HG02840 (cell line): Measurements from ENCODE around the gene ITGB6.
"Not testable (repeated sequence)": the region's sequence is repeated elsewhere in the genome, so short reads cannot be mapped to it uniquely, and the experiment has no call there.

Experiments used
- ATAC-seq: cut with Tn5 transposase; IDR thresholded peaks from one replicate; pipeline ENCODE4 v1.9.1; 2021; ENCODE audit warnings: mild to moderate bottlenecking, moderate library complexity, moderate number of reproducible peaks; ENCODE audit not compliant: unreplicated experiment, low FRiP score

ITGB6 gene

DNA sequence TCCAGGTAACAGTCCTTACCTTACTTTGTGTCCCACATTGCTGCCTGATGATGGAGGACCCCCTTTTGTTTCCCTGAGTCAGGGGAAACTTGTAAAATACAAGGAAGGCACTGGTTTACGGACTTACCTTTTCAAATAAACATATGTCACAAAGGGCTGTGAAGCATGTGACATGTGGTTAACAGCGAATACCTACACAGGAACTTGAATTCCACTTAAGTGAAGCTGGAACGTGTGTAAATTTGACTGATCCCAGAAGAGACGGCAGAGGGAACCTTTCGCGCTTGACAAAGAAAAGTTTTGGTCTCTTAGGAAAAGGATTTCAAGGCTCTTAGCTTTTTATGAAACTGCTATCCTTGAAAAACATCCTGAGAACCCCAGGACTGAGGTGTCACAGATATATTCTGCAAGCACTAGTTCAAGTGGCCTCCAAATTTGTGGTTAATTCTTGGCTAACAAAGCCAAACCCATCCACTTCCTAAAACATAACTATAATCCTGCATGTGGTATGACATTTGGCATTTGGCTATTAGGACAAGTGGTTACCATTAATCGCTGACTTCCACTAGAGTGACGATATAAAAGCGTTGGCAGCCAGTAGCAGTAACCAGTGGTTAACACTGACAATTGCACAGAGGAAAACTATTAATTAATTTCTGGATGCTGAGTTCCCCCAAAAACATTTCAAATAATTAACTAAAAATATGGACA, 55.6 kb downstream of the ITGB6 start:
- no peak for ATAC-seq

GRCh38 chr2:160142472-160142871, 57.6 kb downstream of the ITGB6 start:
- no peak for ATAC-seq

DNA sequence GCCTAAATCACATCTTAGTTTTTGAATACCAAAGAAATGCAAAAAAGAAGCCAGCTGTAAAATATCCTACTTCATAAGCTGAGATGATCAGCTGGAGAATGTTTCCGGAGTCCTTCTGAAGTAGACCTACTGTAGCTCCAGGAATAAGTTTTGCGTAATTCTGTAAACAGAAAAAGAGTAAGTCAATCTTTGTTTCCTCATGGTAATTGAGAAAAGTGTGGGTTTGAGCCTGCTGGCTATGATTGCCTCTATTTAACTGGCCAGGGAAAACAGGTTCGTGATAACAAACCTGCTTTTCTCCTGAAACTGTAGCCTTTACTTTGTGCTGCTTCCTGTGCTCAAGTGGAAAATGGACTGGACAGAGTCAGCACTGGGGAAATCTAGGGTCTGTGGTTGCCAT, 58.2 kb downstream of the ITGB6 start:
- no peak for ATAC-seq

GRCh38 chr2:160141419-160141818, 58.7 kb downstream of the ITGB6 start:
- ATAC-seq: no peak

DNA sequence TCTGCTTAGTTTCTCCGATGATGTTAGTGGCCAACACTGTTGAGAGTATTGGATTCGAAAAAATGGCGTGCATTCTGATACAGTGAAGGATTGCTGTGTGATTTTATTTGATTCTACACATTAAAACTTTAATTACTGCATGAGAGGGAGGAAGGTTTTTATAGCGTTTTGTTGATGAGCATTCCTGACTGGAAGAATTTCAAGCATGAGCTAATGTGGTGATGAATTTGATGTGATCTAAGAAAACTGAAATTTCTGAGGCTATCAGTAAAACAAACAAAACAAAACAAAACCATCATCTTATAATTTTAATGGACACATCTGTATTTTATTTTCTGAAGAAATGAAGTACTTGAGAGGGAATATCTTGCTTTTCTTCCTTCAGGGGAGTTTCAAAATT, 59.6 kb downstream of the ITGB6 start:
- no peak for ATAC-seq

DNA sequence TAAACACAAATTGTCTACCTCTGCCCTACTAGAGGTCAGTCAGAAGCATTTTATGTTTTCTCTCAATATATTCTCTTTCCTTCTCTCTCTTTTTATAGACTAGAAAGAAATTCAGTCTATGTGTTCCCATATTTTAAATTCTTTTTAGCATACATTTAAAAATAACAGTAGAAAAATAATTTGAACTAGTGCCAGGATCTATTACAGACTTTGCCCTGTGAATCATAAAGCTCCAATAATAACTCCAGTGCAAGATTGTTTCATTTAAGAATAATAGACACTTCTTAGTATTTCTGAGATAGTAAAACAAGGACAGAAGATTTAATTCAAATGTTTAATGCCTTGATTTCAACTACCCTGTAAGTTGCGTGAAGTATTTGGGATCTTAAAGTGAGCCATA, 60.1 kb downstream of the ITGB6 start:
- no peak for ATAC-seq

- no peak for ATAC-seq
Observed at GRCh38 chr2:160139350-160139749, 60.7 kb downstream of the ITGB6 start.

DNA sequence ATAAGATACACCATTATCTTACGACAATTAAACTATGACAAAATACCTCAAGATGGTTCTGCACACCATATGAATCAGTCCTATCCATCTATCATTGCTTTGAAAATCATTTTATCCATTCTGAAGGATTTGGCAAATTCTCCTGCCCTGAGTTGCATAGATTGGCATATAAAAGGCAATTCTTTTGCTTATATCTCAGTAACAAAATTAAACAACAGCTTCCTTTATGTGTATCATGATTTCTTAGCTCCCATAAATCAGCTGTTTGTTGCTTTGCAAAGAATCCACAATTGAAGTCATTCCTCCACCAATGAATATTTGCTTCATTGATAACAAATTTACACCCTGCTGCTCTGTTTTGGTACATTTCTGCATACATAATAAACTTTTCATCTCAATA, 61.7 kb downstream of the ITGB6 start:
- ATAC-seq: no peak

- no peak for ATAC-seq
Observed at GRCh38 chr2:160137464-160137863, 62.6 kb downstream of the ITGB6 start.

GRCh38 chr2:160132761-160133160, 67.3 kb downstream of the ITGB6 start:
- no peak for ATAC-seq

GRCh38 chr2:160126756-160127155, 73.3 kb downstream of the ITGB6 start:
- ATAC-seq: no peak

GRCh38 chr2:160126315-160126714, 73.8 kb downstream of the ITGB6 start:
- no peak for ATAC-seq

DNA sequence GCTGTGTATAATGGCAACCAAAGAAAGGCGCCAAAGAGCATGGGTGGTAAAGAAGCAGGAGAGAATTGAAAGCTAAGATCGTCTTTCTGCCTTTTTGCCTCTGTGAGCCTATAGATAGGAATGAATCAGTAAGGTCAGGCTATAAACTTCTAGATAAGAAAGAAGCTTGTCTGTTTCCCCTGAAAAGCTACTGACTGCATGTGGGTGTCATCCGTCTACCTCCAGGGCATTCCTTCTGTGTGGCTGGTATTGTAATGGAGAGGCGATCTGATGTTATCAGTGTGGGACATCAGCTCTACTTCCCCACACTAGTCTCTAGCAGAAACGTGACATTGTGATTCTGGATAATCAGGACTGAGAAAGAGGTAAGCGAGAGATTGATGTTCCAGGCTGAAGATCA, 74.2 kb downstream of the ITGB6 start:
- no peak for ATAC-seq

DNA sequence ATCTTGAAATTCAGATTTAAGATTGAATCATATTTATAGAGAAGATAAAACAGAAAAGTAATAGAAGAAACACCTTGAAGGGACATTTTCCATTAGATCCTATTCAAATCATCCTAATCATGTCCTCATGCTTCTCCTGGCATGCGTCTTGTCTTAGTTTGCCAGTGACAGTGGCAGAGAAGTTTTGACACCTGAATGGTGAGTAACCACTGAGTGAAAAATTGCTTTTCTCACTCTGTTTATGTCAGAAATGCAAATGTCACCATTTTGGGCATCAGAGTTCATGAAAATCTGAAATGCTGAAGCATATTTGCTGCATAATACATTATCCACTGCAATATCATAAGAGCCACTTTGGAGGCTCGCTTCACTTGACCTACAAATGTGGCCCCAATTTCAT, 74.7 kb downstream of the ITGB6 start:
- ATAC-seq: no peak

DNA sequence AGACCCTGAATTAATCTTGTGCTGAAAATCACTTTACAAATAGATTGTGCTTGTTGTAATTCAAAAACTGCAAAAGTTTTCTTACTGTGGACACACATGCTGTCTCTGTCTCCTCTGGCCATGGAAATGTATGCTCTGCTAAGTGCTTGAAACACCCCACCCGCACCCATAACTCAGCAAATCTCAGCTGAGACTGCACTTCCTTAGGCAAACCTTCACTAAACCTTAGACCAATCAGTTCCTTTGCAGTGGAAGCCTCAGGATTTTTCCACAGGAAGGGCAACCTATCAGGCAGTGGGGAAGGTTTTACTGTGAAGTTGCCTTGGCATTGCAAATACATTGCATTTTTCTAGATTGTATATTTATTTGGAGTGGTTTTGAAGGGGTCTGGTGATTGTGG, 75.5 kb downstream of the ITGB6 start:
- no peak for ATAC-seq

DNA sequence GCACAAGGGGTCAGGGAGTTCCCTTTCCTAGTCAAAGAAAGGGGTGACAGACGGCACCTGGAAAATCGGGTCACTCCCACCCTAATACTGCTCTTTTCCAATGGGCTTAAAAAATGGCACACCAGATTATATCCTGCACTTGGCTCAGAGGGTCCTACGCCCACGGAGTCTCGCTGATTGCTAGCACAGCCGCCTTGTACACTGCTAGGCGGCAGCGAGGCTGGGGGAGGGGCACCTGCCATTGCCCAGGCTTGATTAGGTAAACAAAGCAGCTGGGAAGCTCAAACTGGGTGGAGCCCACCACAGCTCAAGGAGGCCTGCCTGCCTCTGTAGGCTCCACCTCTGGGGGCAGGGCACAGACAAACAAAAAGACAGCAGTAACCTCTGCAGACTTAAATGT, 85.4 kb downstream of the ITGB6 start:
- ATAC-seq: not testable (repeated sequence)

DNA sequence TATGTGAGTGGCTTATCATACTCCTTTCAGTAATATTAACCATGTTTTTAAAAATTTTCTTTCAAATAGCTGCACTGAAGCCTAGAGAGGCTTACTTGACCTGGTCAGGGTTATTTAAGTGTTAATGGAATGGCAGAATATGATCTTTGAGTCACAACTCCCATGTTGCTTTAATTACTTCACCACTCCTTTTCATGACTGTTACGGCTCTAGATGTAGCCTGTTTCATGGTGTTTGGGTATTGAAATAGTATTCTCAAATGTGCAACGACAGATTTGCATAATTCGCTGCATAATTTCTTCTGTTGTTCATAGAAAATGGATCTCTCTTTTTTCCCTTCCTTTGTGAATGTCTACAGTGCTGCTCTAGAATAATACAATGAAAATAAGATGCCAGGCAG, 86.1 kb downstream of the ITGB6 start:
- ATAC-seq: no peak

- ATAC-seq: peak; percentile 66
Observed at GRCh38 chr2:160111951-160112798, 87.9 kb downstream of the ITGB6 start.

DNA sequence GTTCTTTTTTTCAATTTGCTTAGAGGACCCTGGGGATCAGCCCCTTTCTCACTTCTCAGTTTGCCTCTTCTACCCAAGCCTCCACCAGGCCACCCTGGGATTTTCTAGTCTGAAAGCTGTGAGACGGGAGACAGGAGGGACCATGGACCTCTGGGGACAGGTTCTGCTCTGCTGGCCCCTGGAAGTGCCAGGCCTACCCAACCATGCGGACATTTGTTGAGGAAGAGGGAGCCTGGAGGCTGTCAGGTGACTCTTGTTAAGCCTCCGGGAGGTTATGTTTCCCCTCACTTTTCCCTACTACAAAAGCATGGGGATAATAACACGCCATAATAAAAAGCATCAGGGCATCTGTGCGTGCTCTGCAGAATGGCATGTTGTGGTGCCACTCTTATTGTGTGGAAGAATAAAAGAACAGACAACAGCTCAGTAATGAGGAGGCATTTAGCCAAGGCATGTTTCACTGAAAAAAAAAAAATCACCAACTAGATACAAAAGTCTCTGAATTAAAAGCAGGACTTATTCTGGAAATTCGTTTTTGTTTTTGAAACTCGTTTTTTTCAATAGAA, 89.3 kb downstream of the ITGB6 start:
- no peak for ATAC-seq

DNA sequence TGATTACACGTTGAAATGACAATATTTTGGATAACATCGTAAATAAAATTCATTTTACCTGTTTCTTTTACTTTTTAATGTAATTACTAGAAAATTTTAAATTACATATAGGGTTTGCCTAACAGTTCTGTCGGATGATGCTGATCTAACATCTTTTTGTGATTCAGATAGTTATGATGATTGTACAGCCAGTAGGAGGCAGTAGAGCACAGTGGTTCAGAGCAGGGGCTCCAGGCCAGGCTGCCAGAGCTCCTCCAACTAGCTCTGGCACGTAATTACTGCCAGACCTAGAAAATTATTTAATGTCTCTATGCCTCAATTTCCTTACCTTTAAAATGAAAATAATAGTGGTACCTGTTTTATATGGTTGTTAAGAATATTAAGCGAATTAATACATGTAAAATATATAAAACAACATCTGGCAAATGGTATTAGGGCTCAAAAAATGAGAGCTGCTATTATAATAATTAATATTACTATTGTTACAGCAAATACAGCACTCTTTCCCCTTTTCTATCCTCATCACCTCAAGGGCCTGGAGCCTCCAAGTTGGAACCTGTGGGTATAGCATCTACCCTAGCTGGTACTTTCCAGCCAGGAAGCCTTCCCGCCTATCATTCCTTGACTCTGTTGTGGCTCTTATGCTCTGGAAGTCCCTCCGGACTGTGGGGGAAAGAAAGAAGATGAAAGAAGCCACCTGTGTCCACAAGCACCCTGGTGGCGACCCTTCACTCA, 90.0 kb downstream of the ITGB6 start:
- ATAC-seq: peak; percentile 50

GRCh38 chr2:160109243-160109642, 90.8 kb downstream of the ITGB6 start:
- ATAC-seq: no peak
